Measurements from ENCODE around the gene FIP1L1. TPM values are rescaled to one million over a fixed set of nuclear protein-coding genes. Genes with fewer than 3 reads are reported as not detected.
A peak's percentile ranks its signal among the peaks of the same experiment; 100 is the strongest.

FIP1L1 gene
- total and polyA plus RNA-seq, 2 of the 13 experiments (the other 11 are each of a cell fraction or from before 2014, with no cell fraction given), result 14.9 to 69.4 TPM

DNA sequence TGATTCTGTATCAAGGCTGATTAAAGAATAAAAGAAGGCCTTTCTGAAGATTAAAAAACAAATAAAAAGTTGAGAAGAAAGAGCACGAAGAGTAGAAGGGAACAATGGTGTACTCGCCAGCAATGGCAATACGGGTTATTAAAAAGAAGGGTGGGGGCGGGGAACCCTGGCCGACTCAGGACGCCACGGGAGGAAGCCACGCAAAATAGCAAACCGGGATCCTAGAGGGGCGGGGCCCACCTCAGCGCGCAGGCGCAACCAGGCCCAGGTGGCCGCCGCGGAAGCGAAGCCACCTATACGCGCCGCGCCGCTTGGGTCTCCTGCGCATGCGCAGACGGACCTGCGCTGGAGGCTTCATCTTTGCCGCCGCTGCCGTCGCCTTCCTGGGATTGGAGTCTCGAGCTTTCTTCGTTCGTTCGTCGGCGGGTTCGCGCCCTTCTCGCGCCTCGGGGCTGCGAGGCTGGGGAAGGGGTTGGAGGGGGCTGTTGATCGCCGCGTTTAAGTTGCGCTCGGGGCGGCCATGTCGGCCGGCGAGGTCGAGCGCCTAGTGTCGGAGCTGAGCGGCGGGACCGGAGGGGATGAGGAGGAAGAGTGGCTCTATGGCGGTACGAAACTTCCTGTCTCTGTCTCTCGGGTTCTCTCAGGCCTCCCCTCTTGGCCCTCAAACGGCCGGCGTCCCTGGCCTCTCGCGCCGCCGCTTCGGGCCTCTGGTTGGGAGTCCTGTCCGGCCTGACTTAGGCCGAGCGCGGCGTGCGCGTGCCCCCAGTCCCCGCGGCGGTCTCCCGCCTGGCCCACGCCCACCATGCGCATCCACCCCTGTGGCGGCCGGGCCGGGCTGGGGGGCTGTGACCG is at the start of gene FIP1L1 (continued):
- TF ChIP-seq, protein P1, sequence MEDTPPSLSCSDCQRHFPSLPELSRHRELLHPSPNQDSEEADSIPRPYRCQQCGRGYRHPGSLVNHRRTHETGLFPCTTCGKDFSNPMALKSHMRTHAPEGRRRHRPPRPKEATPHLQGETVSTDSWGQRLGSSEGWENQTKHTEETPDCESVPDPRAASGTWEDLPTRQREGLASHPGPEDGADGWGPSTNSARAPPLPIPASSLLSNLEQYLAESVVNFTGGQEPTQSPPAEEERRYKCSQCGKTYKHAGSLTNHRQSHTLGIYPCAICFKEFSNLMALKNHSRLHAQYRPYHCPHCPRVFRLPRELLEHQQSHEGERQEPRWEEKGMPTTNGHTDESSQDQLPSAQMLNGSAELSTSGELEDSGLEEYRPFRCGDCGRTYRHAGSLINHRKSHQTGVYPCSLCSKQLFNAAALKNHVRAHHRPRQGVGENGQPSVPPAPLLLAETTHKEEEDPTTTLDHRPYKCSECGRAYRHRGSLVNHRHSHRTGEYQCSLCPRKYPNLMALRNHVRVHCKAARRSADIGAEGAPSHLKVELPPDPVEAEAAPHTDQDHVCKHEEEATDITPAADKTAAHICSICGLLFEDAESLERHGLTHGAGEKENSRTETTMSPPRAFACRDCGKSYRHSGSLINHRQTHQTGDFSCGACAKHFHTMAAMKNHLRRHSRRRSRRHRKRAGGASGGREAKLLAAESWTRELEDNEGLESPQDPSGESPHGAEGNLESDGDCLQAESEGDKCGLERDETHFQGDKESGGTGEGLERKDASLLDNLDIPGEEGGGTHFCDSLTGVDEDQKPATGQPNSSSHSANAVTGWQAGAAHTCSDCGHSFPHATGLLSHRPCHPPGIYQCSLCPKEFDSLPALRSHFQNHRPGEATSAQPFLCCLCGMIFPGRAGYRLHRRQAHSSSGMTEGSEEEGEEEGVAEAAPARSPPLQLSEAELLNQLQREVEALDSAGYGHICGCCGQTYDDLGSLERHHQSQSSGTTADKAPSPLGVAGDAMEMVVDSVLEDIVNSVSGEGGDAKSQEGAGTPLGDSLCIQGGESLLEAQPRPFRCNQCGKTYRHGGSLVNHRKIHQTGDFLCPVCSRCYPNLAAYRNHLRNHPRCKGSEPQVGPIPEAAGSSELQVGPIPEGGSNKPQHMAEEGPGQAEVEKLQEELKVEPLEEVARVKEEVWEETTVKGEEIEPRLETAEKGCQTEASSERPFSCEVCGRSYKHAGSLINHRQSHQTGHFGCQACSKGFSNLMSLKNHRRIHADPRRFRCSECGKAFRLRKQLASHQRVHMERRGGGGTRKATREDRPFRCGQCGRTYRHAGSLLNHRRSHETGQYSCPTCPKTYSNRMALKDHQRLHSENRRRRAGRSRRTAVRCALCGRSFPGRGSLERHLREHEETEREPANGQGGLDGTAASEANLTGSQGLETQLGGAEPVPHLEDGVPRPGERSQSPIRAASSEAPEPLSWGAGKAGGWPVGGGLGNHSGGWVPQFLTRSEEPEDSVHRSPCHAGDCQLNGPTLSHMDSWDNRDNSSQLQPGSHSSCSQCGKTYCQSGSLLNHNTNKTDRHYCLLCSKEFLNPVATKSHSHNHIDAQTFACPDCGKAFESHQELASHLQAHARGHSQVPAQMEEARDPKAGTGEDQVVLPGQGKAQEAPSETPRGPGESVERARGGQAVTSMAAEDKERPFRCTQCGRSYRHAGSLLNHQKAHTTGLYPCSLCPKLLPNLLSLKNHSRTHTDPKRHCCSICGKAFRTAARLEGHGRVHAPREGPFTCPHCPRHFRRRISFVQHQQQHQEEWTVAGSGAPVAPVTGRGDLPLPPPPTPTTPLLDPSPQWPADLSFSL (CRISPR knock-in tag; IDR thresholded peaks at IDR 0.05), result peak; percentile 27; the same call in 1 of the 2 replicates
- TF ChIP-seq, protein P2, sequence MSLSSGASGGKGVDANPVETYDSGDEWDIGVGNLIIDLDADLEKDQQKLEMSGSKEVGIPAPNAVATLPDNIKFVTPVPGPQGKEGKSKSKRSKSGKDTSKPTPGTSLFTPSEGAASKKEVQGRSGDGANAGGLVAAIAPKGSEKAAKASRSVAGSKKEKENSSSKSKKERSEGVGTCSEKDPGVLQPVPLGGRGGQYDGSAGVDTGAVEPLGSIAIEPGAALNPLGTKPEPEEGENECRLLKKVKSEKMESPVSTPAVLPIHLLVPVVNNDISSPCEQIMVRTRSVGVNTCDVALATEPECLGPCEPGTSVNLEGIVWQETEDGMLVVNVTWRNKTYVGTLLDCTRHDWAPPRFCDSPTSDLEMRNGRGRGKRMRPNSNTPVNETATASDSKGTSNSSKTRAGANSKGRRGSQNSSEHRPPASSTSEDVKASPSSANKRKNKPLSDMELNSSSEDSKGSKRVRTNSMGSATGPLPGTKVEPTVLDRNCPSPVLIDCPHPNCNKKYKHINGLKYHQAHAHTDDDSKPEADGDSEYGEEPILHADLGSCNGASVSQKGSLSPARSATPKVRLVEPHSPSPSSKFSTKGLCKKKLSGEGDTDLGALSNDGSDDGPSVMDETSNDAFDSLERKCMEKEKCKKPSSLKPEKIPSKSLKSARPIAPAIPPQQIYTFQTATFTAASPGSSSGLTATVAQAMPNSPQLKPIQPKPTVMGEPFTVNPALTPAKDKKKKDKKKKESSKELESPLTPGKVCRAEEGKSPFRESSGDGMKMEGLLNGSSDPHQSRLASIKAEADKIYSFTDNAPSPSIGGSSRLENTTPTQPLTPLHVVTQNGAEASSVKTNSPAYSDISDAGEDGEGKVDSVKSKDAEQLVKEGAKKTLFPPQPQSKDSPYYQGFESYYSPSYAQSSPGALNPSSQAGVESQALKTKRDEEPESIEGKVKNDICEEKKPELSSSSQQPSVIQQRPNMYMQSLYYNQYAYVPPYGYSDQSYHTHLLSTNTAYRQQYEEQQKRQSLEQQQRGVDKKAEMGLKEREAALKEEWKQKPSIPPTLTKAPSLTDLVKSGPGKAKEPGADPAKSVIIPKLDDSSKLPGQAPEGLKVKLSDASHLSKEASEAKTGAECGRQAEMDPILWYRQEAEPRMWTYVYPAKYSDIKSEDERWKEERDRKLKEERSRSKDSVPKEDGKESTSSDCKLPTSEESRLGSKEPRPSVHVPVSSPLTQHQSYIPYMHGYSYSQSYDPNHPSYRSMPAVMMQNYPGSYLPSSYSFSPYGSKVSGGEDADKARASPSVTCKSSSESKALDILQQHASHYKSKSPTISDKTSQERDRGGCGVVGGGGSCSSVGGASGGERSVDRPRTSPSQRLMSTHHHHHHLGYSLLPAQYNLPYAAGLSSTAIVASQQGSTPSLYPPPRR (CRISPR knock-in tag; IDR thresholded peaks at IDR 0.05; ENCODE audit: borderline replicate concordance), result peak; percentile 28; the same call in 1 of the 2 replicates
- TF ChIP-seq ARNT2 (CRISPR knock-in tag; IDR thresholded peaks at IDR 0.05; ENCODE audit: low read depth) (peak; percentile 94), HCFC1 (IDR thresholded peaks at IDR 0.05; ENCODE audit: low read depth, low read length) (peak; percentile 22; the same call in 1 of the 2 replicates), PHB2 (IDR thresholded peaks at IDR 0.05; ENCODE audit: partially characterized antibody) (no peak), EZH2 (conservative IDR thresholded peaks at IDR 0.05; ENCODE audit: low read depth, low read length) (no peak), ZZZ3 (CRISPR knock-in tag; IDR thresholded peaks at IDR 0.05; ENCODE audit: borderline replicate concordance) (no peak), YY1 (IDR thresholded peaks at IDR 0.05; ENCODE audit: insufficient read depth, insufficient replicate concordance, low read depth, low read length) (peak; percentile 78)
- TF ChIP-seq, protein P3, sequence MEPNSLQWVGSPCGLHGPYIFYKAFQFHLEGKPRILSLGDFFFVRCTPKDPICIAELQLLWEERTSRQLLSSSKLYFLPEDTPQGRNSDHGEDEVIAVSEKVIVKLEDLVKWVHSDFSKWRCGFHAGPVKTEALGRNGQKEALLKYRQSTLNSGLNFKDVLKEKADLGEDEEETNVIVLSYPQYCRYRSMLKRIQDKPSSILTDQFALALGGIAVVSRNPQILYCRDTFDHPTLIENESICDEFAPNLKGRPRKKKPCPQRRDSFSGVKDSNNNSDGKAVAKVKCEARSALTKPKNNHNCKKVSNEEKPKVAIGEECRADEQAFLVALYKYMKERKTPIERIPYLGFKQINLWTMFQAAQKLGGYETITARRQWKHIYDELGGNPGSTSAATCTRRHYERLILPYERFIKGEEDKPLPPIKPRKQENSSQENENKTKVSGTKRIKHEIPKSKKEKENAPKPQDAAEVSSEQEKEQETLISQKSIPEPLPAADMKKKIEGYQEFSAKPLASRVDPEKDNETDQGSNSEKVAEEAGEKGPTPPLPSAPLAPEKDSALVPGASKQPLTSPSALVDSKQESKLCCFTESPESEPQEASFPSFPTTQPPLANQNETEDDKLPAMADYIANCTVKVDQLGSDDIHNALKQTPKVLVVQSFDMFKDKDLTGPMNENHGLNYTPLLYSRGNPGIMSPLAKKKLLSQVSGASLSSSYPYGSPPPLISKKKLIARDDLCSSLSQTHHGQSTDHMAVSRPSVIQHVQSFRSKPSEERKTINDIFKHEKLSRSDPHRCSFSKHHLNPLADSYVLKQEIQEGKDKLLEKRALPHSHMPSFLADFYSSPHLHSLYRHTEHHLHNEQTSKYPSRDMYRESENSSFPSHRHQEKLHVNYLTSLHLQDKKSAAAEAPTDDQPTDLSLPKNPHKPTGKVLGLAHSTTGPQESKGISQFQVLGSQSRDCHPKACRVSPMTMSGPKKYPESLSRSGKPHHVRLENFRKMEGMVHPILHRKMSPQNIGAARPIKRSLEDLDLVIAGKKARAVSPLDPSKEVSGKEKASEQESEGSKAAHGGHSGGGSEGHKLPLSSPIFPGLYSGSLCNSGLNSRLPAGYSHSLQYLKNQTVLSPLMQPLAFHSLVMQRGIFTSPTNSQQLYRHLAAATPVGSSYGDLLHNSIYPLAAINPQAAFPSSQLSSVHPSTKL (CRISPR knock-in tag; IDR thresholded peaks at IDR 0.05), result peak; percentile 35; the same call in 1 of the 2 replicates
- TF ChIP-seq, protein P4, sequence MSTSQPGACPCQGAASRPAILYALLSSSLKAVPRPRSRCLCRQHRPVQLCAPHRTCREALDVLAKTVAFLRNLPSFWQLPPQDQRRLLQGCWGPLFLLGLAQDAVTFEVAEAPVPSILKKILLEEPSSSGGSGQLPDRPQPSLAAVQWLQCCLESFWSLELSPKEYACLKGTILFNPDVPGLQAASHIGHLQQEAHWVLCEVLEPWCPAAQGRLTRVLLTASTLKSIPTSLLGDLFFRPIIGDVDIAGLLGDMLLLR (CRISPR knock-in tag; IDR thresholded peaks at IDR 0.05), result peak; percentile 82
